ENCODE measurements around the gene TUT4.

GRCh38 chr1:52553362-52554266 lies 722 bp upstream of the TUT4 start:
- TF ChIP-seq CTCF (IDR thresholded peaks at IDR 0.05; ENCODE audit: low read length) (no peak), EZH2 (IDR thresholded peaks at IDR 0.05; ENCODE audit: borderline replicate concordance, low read length) (no peak)
